ENCODE results near the gene ARHGEF10L. TPM values are rescaled to one million over a fixed set of nuclear protein-coding genes. Genes with fewer than 3 reads are reported as not detected.

ARHGEF10L gene
- total RNA-seq, 1 donor from 2014 or later: 33.1 TPM

DNA sequence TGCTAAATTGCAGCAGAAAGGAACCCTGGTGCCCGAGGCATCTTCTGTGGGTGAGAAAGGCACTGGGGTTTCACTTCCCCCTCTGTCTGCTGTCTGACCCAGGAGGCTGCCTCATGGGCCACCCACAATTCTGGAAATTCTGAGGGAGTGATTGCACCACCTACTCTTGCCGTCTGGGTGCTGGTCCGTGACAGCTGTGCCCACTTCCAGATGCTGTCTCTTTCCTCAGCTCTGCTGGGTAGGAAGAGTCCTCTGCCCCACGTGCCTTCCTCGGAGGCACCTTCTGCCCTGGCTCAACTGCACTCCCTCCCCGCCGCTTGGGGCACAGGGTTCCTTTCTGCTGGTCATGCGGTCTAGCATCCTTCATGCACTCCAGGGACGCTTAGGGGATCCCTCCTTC, 96.3 kb downstream of the ARHGEF10L start:
- DNase-seq (ENCODE audit: low spot score in 2 of 2, unreplicated experiment in 2 of 2): no peak
- Mint-ChIP-seq H3K4me3 (no peak overlapping the region), H3K27ac (no peak overlapping the region), H3K27me3 (ENCODE audit: low read depth) (no peaks in the 10 kb centered on the region), H3K36me3 (peaks cover 30% of the 10 kb centered on the region), H3K9me3 (no peaks in the 10 kb centered on the region), H3K4me1 (no peaks in the 10 kb centered on the region)
- TF ChIP-seq, protein P1, sequence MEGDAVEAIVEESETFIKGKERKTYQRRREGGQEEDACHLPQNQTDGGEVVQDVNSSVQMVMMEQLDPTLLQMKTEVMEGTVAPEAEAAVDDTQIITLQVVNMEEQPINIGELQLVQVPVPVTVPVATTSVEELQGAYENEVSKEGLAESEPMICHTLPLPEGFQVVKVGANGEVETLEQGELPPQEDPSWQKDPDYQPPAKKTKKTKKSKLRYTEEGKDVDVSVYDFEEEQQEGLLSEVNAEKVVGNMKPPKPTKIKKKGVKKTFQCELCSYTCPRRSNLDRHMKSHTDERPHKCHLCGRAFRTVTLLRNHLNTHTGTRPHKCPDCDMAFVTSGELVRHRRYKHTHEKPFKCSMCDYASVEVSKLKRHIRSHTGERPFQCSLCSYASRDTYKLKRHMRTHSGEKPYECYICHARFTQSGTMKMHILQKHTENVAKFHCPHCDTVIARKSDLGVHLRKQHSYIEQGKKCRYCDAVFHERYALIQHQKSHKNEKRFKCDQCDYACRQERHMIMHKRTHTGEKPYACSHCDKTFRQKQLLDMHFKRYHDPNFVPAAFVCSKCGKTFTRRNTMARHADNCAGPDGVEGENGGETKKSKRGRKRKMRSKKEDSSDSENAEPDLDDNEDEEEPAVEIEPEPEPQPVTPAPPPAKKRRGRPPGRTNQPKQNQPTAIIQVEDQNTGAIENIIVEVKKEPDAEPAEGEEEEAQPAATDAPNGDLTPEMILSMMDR (IDR thresholded peaks at IDR 0.05; ENCODE audit: unreplicated experiment): no peak

DNA sequence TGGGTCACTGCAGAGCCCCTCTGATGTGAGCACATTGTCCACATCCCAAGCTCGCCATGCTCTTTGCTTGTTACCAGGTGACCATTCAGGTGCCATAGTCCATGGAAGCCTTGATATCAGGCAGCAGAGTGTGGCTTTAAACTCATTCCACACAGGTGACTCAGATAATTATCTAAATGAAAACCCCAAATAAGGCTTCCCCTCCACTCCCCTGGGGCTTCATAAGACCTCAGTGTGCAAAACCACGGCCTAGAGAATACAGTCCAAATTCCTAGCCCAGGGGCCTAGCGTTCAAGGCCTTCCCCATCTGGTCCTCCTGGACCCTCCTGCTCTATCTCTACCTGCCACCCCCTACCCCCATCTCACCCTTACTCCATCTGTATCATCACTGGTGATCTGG, 97.1 kb downstream of the ARHGEF10L start:
- Mint-ChIP-seq H3K9me3 (no peaks in the 10 kb centered on the region), H3K4me1 (no peaks in the 10 kb centered on the region), H3K27me3 (ENCODE audit: low read depth) (no peaks in the 10 kb centered on the region), H3K4me3 (no peak overlapping the region), H3K27ac (no peak overlapping the region), H3K36me3 (peaks cover 34% of the 10 kb centered on the region)
- TF ChIP-seq, protein P1 (IDR thresholded peaks at IDR 0.05; ENCODE audit: unreplicated experiment): no peak
- no peak for DNase-seq (ENCODE audit: low spot score in 2 of 2, unreplicated experiment in 2 of 2)

DNA sequence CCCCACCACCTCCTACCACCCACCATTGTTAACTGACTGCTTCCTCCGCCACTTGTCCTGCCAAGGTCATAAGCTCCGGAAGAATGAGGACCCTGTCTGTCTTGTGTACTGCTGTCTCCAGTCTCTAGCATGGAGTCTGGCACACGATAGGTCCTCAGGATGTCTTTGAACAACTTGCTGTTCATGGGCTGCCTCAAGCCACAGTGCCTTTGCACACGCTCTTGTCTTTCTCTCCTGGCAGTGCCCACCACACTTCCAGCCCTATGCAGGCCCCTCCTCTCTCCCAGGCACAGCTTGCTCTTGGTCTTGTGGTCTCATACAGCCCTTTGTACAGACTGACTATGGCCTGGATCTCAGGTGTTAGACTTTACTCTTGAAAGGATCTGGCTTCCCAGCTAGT, 97.6 kb downstream of the ARHGEF10L start:
- Mint-ChIP-seq H3K36me3 (peaks cover 34% of the 10 kb centered on the region), H3K27me3 (ENCODE audit: low read depth) (no peaks in the 10 kb centered on the region), H3K9me3 (no peaks in the 10 kb centered on the region), H3K4me1 (no peaks in the 10 kb centered on the region), H3K27ac (no peak overlapping the region), H3K4me3 (no peak overlapping the region)
- TF ChIP-seq, protein P1 (IDR thresholded peaks at IDR 0.05; ENCODE audit: unreplicated experiment): no peak
- no peak for DNase-seq (ENCODE audit: low spot score in 2 of 2, unreplicated experiment in 2 of 2)

DNA sequence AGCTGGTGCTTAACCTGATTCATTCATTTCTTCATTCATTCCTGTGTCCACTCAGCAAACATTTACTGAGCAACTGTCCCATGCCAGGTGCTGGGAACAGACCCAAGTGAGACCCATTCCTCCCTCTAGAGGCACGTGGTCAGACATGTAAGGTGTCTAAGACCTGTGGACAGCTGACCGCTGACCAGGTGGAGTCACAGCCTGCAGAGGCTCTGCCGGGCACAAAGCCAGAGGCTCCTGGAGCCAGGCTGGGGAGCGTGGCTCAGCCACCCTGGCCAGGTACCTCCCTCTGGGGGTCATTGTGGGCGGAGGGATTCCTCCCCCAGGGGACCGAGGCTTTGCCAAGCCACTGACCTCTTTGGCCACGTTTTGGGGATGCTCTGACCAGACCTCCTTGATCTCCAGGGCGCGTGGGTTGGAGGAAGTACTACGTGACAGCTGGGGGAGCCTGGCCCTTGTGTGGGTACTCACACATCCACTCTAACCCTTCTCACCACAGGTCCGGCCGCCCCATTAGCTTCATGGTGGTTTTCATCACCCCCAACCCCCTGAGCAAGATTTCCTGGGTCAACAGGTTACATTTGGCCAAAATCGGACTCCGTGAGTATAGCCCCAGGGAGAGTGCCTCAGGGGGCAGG, 100.3 kb downstream of the ARHGEF10L start:
- Mint-ChIP-seq H3K27me3 (ENCODE audit: low read depth) (no peaks in the 10 kb centered on the region), H3K27ac (no peak overlapping the region), H3K36me3 (peaks cover 34% of the 10 kb centered on the region), H3K4me3 (no peak overlapping the region), H3K9me3 (no peaks in the 10 kb centered on the region), H3K4me1 (no peaks in the 10 kb centered on the region)
- TF ChIP-seq, protein P1 (IDR thresholded peaks at IDR 0.05; ENCODE audit: unreplicated experiment): no peak
- DNase-seq (ENCODE audit: low spot score in 2 of 2, unreplicated experiment in 2 of 2): no peak

DNA sequence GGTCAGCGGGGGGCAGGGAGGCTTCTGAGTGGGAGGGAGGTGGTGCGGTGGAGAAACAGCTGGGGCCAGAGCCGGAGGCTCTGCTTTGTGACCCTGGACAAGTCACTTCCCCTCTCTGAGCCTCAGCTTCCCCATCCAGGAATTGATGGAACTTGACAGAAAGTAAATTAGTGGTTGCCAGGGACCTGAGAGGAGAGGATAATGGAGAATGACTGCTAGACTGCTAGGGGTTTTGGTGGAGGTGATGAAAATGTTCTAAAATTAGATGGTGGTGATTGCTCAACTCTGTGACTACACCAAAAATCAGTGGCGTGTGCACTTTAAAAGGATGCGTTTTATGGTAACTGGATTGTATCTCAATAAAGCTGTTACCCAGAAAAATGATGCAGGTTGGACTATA, 100.9 kb downstream of the ARHGEF10L start:
- TF ChIP-seq, protein P1 (IDR thresholded peaks at IDR 0.05; ENCODE audit: unreplicated experiment): no peak
- Mint-ChIP-seq H3K36me3 (peaks cover 34% of the 10 kb centered on the region), H3K9me3 (no peaks in the 10 kb centered on the region), H3K4me3 (no peak overlapping the region), H3K27me3 (ENCODE audit: low read depth) (no peaks in the 10 kb centered on the region), H3K4me1 (no peaks in the 10 kb centered on the region), H3K27ac (no peak overlapping the region)
- no peak for DNase-seq (ENCODE audit: low spot score in 2 of 2, unreplicated experiment in 2 of 2)

DNA sequence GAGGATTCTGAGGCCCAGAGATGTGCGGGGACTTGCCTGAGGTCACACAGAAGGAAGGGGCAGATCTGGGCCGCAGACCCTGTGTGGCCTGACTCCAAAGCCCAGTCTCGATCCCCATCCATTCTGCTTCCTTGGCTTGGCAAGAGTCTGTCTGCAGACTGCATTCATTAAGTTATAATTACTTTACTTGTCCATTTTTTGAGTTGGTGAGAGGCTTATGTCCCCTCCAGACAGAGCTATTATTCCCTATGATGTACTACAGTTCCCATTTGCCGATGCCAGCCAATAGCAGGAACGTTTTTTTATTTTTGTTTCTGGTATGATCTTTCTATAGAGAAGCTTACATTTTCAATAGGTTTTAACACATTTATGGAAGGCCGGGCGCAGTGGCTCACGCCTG, 101.5 kb downstream of the ARHGEF10L start:
- H3K27ac Mint-ChIP-seq: no peak overlapping the region
- H3K4me3 Mint-ChIP-seq: no peak overlapping the region
- no peaks in the 10 kb centered on the region for H3K4me1 Mint-ChIP-seq
- no peak for DNase-seq (ENCODE audit: low spot score in 2 of 2, unreplicated experiment in 2 of 2)
- TF ChIP-seq, protein P1 (IDR thresholded peaks at IDR 0.05; ENCODE audit: unreplicated experiment): no peak
- no peaks in the 10 kb centered on the region for H3K27me3 Mint-ChIP-seq (ENCODE audit: low read depth)
- H3K36me3 Mint-ChIP-seq: peaks cover 30% of the 10 kb centered on the region
- H3K9me3 Mint-ChIP-seq: no peaks in the 10 kb centered on the region
